Tibial nerve (tissue), 4 donors: ENCODE results near the gene DOK7. TPM values are rescaled to one million over a fixed set of nuclear protein-coding genes. Genes with fewer than 3 reads are reported as not detected.
A peak's percentile ranks its signal among the peaks of the same experiment; 100 is the strongest.

ENCODE experiments used
- DNase-seq, 2 donors: peaks; one replicate each; pipeline ENCODE4 v3.0.0-alpha.2; 2019; ENCODE audit warnings: low spot score in 2 of 2
- H3K27ac ChIP-seq, 4 donors: fragments of 200-600 bp; sonication (generic) in 3 of 4; one replicate each; pipeline ENCODE4 v1.5.1; 2017 to 2019; ENCODE audit warnings: mild to moderate bottlenecking in 1 of 4
- H3K27me3 ChIP-seq, 2 donors: fragments of 200-600 bp; sonication (generic) in 1 of 2; one replicate each; pipeline versions ENCODE4 v1.5.1 to v1.6.0; 2017 to 2019
- H3K36me3 ChIP-seq, 3 donors: fragments of 200-600 bp; sonication (generic); one replicate each; pipeline ENCODE4 v1.5.1; 2018 to 2019
- H3K4me1 ChIP-seq, 4 donors: fragments of 200-600 bp; sonication (generic) in 3 of 4; one replicate each; pipeline ENCODE4 v1.5.1; 2017 to 2019
- H3K4me3 ChIP-seq, 4 donors: fragments of 200-600 bp; sonication (generic) in 3 of 4; one replicate each; pipeline ENCODE4 v1.5.1; 2017 to 2019; ENCODE audit warnings: mild to moderate bottlenecking in 1 of 4, moderate library complexity in 1 of 4
- H3K9me3 ChIP-seq, 4 donors: fragments of 200-600 bp; sonication (generic) in 3 of 4; one replicate each; pipeline ENCODE4 v1.5.1; 2017 to 2019
- CTCF ChIP-seq, 5 experiments: fragments of 200-600 bp in 3 of 5; fragments of 450-650 bp in 2 of 5; sonication (generic) in 3 of 5; IDR thresholded peaks; one replicate each; pipeline ENCODE4 v1.5.1; 2016 to 2019; ENCODE audit warnings: antibody characterized with exemption in 5 of 5, mild to moderate bottlenecking in 3 of 5, moderate library complexity in 2 of 5
- EP300 ChIP-seq, 2 donors: sonication (generic); formaldehyde crosslinking; IDR thresholded peaks; one replicate each; pipeline ENCODE4 v1.6.1; 2017; ENCODE audit warnings: antibody characterized with exemption in 2 of 2, mild to moderate bottlenecking in 1 of 2
- POLR2A ChIP-seq, 2 donors: fragments of 450-650 bp; IDR thresholded peaks; one replicate each; pipeline ENCODE4 v1.6.1; 2017; ENCODE audit warnings: antibody characterized with exemption in 2 of 2, mild to moderate bottlenecking in 2 of 2, moderate library complexity in 2 of 2
- WGBS, 2 donors: methylation state at CpG; one replicate each; pipeline ENCODE4 v1.1.5; 2018; 5-methylcytosine and 5-hydroxymethylcytosine counted together
- total RNA-seq, 4 donors: library from RNA; depleted of rRNA; stranded (reverse); fragments of >200 nt; gene quantifications; one replicate each; pipeline ENCODE4 v1.1.0, GENCODE V29; 2016

The DOK7 gene
- total RNA-seq, result under 1 TPM in 1 of 4 donors, not detected in 3; 0.66 TPM

DNA sequence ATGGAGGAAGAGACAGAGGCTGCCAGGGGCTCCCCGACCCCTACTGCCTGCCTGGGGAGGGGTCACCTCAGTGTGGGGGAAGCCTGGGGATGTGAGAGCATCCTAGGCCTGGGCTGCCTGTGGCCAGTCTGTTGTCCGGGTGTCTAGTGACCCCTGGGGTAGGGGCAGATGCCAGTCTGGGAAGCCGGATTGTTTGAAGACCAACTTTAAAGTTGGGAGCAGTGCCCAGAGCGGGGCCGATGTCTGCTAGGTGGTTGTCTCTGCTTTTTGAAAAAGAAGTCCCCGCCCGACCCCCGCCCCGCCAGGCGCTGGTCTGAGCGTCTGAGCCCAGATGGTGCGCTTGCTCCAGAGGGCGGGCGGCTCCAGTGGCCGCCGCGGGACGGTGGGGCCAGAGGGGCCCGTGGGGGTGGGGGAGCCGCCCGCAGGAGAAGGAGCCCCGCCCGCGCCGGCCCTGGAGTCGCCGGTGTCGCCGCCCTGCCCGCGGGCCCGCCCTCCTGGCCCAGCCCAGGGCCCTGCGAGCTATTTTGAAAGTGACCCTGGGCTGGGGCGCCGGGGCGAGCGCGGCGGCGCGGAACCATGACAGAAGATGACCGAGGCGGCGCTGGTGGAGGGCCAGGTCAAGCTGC is at the start of gene DOK7:
Gene DOK7 (plus strand): TSS at position 517 of the 626 bp plus-strand sequence. CDS start 70 bp downstream, at position 587.
- peaks cover 0 to 12% (median 3%) of the 10 kb centered on the region in 4 donors for H3K4me1 ChIP-seq
- no peak for DNase-seq
- no peaks in the 10 kb centered on the region for H3K36me3 ChIP-seq
- TF ChIP-seq POLR2A (IDR thresholded peaks at IDR 0.05) (no peak), CTCF (IDR thresholded peaks at IDR 0.05) (no peak), EP300 (IDR thresholded peaks at IDR 0.05) (no peak)
- WGBS, 2 donors, result 6 to 29% methylated on average over 4 to 11 of the region's 44 CpGs
- no peak within 1 kb of the TSS for H3K27ac ChIP-seq
- no peaks in the 10 kb centered on the region for H3K9me3 ChIP-seq
- H3K27me3 ChIP-seq, result peaks cover 0 to 40% of the 10 kb centered on the region in 2 donors
- H3K4me3 ChIP-seq, result peak within 1 kb of the TSS in 3 of 4 donors; percentile 2 to 49 (median 33)

GRCh38 chr4:3413675-3414420 is 49.3 kb upstream of the DOK7 start:
- 63 to 77% methylated on average over 32 of the region's 32 CpGs for WGBS, 2 donors

GRCh38 chr4:3414421-3415279 is 48.5 kb upstream of the DOK7 start:
- H3K27ac ChIP-seq, result peak overlapping the region in 3 of 4 donors; percentile 1 to 80 (median 34)
- TF ChIP-seq EP300 (IDR thresholded peaks at IDR 0.05) (no peak), CTCF (IDR thresholded peaks at IDR 0.05) (no peak), POLR2A (IDR thresholded peaks at IDR 0.05) (no peak)
- peak in 1 of 2 donors; percentile 12 for DNase-seq
- no peaks in the 10 kb centered on the region for H3K9me3 ChIP-seq
- peaks cover 0 to 27% (median 6%) of the 10 kb centered on the region in 4 donors for H3K4me1 ChIP-seq
- 55 to 60% methylated on average over 37 of the region's 37 CpGs for WGBS, 2 donors
- no peaks in the 10 kb centered on the region for H3K27me3 ChIP-seq
- H3K36me3 ChIP-seq, result peaks cover 0 to 38% (median 0%) of the 10 kb centered on the region in 3 donors
- no peak overlapping the region for H3K4me3 ChIP-seq

More at GRCh38 chr4:3413675-3414420, 49.3 kb upstream of the DOK7 start:
- no peaks in the 10 kb centered on the region for H3K9me3 ChIP-seq
- no peaks in the 10 kb centered on the region for H3K27me3 ChIP-seq
- H3K4me3 ChIP-seq, result no peak overlapping the region
- TF ChIP-seq EP300 (IDR thresholded peaks at IDR 0.05) (no peak), CTCF (IDR thresholded peaks at IDR 0.05) (no peak), POLR2A (IDR thresholded peaks at IDR 0.05) (no peak)
- H3K27ac ChIP-seq, result peak overlapping the region in 3 of 4 donors; percentile 1 to 80 (median 34)
- peak in 1 of 2 donors; percentile 4 for DNase-seq
- peaks cover 0 to 31% (median 6%) of the 10 kb centered on the region in 4 donors for H3K4me1 ChIP-seq
- peaks cover 0 to 35% (median 0%) of the 10 kb centered on the region in 3 donors for H3K36me3 ChIP-seq

GRCh38 chr4:3415471-3416141 is 47.5 kb upstream of the DOK7 start:
- 75 to 76% methylated on average over 32 to 33 of the region's 33 CpGs for WGBS, 2 donors
- Histone ChIP-seq H3K4me1 (peaks cover 0 to 22% (median 6%) of the 10 kb centered on the region in 4 donors), H3K36me3 (peaks cover 0 to 48% (median 0%) of the 10 kb centered on the region in 3 donors), H3K9me3 (no peaks in the 10 kb centered on the region), H3K27ac (peak overlapping the region in 2 of 4 donors; percentile 34 to 80), H3K4me3 (no peak overlapping the region), H3K27me3 (no peaks in the 10 kb centered on the region)
- DNase-seq, result peak in 1 of 2 donors; percentile 6
- no peak for TF ChIP-seq POLR2A (IDR thresholded peaks at IDR 0.05)
- TF ChIP-seq EP300 (IDR thresholded peaks at IDR 0.05), result no peak
- TF ChIP-seq CTCF (IDR thresholded peaks at IDR 0.05), result no peak
